Measurements from ENCODE around the gene PRKAB2. TPM values are rescaled to one million over a fixed set of nuclear protein-coding genes. Genes with fewer than 3 reads are reported as not detected.

PRKAB2 gene, protein sequence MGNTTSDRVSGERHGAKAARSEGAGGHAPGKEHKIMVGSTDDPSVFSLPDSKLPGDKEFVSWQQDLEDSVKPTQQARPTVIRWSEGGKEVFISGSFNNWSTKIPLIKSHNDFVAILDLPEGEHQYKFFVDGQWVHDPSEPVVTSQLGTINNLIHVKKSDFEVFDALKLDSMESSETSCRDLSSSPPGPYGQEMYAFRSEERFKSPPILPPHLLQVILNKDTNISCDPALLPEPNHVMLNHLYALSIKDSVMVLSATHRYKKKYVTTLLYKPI
- polyA plus RNA-seq = 1 to 10 TPM; 1.0 to 2.7 (median 2.3) TPM

GRCh38 chr1:147172168-147173016 is at the start of gene PRKAB2:
Gene PRKAB2, minus strand, starts transcription at chr1:147172470. Its CDS starts 326 bp downstream, at chr1:147172144.
- H3K36me3 Mint-ChIP-seq = peaks cover 9 to 16% (median 10%) of the 10 kb centered on the region in 3 donors
- peaks cover 0 to 2% (median 0%) of the 10 kb centered on the region in 6 donors for H3K9me3 Mint-ChIP-seq
- peak within 1 kb of the TSS; percentile 92 to 99 (median 98) for H3K4me3 Mint-ChIP-seq
- peaks cover 2 to 9% (median 3%) of the 10 kb centered on the region in 3 donors for H3K27me3 Mint-ChIP-seq (ENCODE audit: low read depth in 3 of 3)
- H3K4me1 Mint-ChIP-seq = peaks cover 36 to 56% of the 10 kb centered on the region in 2 donors
- peak; percentile 92 to 95 (median 93) for DNase-seq
- peak within 1 kb of the TSS; percentile 94 to 98 (median 96) for H3K27ac Mint-ChIP-seq

DNA sequence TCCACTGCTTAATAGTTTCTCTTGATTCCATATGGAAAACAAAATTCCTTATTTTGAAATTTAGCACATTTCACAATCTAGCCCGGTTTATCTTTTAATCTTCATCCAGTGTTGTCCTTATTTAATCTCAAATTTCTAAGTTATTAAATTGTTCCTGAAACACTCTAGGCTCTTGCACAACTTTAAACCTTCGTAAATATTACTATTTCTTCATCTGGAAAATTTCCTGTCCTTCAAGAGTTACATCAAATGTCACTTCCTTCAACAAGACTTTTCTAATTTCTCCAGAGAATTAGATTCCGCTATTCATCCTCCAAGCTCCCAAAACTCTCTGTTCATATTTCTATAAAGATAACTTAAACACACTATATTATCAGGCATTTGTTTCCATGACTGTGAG is 46.3 kb upstream of the PRKAB2 start:
- DNase-seq = no peak
- Mint-ChIP-seq H3K36me3 (peaks cover 9 to 26% (median 19%) of the 10 kb centered on the region in 3 donors), H3K9me3 (no peaks in the 10 kb centered on the region), H3K4me1 (peaks cover 3 to 6% of the 10 kb centered on the region in 2 donors), H3K27me3 (ENCODE audit: low read depth in 3 of 3) (peaks cover 0 to 2% (median under 1%) of the 10 kb centered on the region in 3 donors), H3K27ac (no peak overlapping the region), H3K4me3 (no peak overlapping the region)

GRCh38 chr1:147217141-147217540 is 44.9 kb upstream of the PRKAB2 start:
- DNase-seq = no peak
- H3K4me3 Mint-ChIP-seq = no peak overlapping the region
- H3K27me3 Mint-ChIP-seq (ENCODE audit: low read depth in 3 of 3) = peaks cover 0 to 2% (median 0%) of the 10 kb centered on the region in 3 donors

GRCh38 chr1:147216124-147216523 is 43.9 kb upstream of the PRKAB2 start:
- peaks cover 9 to 32% (median 28%) of the 10 kb centered on the region in 3 donors for H3K36me3 Mint-ChIP-seq
- no peaks in the 10 kb centered on the region for H3K9me3 Mint-ChIP-seq
- H3K27me3 Mint-ChIP-seq (ENCODE audit: low read depth in 3 of 3) = peaks cover 0 to 2% (median 0%) of the 10 kb centered on the region in 3 donors
- peaks cover 7 to 13% of the 10 kb centered on the region in 2 donors for H3K4me1 Mint-ChIP-seq
- no peak for DNase-seq
- no peak overlapping the region for H3K4me3 Mint-ChIP-seq
- no peak overlapping the region for H3K27ac Mint-ChIP-seq

More at GRCh38 chr1:147217141-147217540, 44.9 kb upstream of the PRKAB2 start:
- Mint-ChIP-seq H3K27ac (no peak overlapping the region), H3K4me1 (peaks cover 7 to 13% of the 10 kb centered on the region in 2 donors), H3K9me3 (no peaks in the 10 kb centered on the region), H3K36me3 (peaks cover 9 to 33% (median 32%) of the 10 kb centered on the region in 3 donors)

- H3K4me3 Mint-ChIP-seq = no peak overlapping the region
- no peak for DNase-seq
- peaks cover 7 to 13% of the 10 kb centered on the region in 2 donors for H3K4me1 Mint-ChIP-seq
- peaks cover 9 to 32% (median 28%) of the 10 kb centered on the region in 3 donors for H3K36me3 Mint-ChIP-seq
- no peaks in the 10 kb centered on the region for H3K9me3 Mint-ChIP-seq
- no peak overlapping the region for H3K27ac Mint-ChIP-seq
- no peaks in the 10 kb centered on the region for H3K27me3 Mint-ChIP-seq (ENCODE audit: low read depth in 3 of 3)
Observed at GRCh38 chr1:147215540-147215916, 43.3 kb upstream of the PRKAB2 start.

- no peaks in the 10 kb centered on the region for H3K27me3 Mint-ChIP-seq (ENCODE audit: low read depth in 3 of 3)
- peaks cover 9 to 32% (median 28%) of the 10 kb centered on the region in 3 donors for H3K36me3 Mint-ChIP-seq
- peaks cover 7 to 13% of the 10 kb centered on the region in 2 donors for H3K4me1 Mint-ChIP-seq
- no peaks in the 10 kb centered on the region for H3K9me3 Mint-ChIP-seq
- H3K27ac Mint-ChIP-seq = no peak overlapping the region
- DNase-seq = no peak
- H3K4me3 Mint-ChIP-seq = no peak overlapping the region
Observed at GRCh38 chr1:147214842-147215539, 42.7 kb upstream of the PRKAB2 start.

DNA sequence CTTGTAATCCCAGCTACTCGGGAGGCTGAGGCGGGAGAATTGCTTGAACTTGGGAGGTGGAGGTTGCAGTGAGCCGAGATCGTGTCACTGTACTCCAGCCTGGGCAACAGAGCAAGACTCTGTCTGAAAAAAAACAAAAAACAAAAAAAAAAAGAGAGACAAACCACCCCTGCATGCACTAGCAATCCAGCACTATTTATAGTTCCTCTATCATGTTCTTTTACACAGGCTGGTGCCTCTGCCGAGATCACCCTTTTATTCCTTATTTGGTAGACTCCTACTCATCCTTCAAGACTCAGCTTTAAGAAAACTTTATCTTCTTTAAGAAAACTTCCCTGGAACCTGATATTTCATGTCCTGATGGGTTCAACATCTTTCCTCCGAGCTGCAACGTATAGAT is 42.1 kb upstream of the PRKAB2 start:
- peaks cover 14 to 38% (median 34%) of the 10 kb centered on the region in 3 donors for H3K36me3 Mint-ChIP-seq
- DNase-seq = no peak
- H3K4me3 Mint-ChIP-seq = no peak overlapping the region
- no peaks in the 10 kb centered on the region for H3K9me3 Mint-ChIP-seq
- peaks cover 7 to 13% of the 10 kb centered on the region in 2 donors for H3K4me1 Mint-ChIP-seq
- H3K27ac Mint-ChIP-seq = no peak overlapping the region
- H3K27me3 Mint-ChIP-seq (ENCODE audit: low read depth in 3 of 3) = no peaks in the 10 kb centered on the region

DNA sequence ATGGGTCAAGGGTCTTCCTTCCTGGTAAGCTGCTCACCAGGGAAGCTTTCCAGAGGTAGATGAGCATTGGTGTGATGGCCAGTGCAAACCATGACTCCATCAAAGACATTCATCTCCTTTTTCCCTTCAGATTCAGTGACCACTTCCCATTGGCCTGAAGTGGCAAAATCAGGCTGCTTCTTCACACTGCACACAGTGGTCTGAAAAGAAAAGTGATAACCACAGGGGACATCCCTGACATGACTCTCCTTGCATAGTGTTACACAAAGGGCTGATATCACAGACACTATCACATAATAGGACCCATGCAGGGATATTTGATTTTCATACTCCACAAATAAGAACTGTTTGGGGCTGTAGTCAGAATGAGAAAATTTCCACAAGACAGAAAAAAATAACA is 41.0 kb upstream of the PRKAB2 start:
- H3K9me3 Mint-ChIP-seq = no peaks in the 10 kb centered on the region
- no peak overlapping the region for H3K27ac Mint-ChIP-seq
- no peaks in the 10 kb centered on the region for H3K27me3 Mint-ChIP-seq (ENCODE audit: low read depth in 3 of 3)
- peaks cover 7 to 13% of the 10 kb centered on the region in 2 donors for H3K4me1 Mint-ChIP-seq
- no peak overlapping the region for H3K4me3 Mint-ChIP-seq
- peaks cover 14 to 34% (median 33%) of the 10 kb centered on the region in 3 donors for H3K36me3 Mint-ChIP-seq
- DNase-seq = peak; percentile 10 to 29 (median 12)

- no peak overlapping the region for H3K27ac Mint-ChIP-seq
- H3K27me3 Mint-ChIP-seq (ENCODE audit: low read depth in 3 of 3) = no peaks in the 10 kb centered on the region
- H3K4me3 Mint-ChIP-seq = no peak overlapping the region
- H3K9me3 Mint-ChIP-seq = no peaks in the 10 kb centered on the region
- H3K4me1 Mint-ChIP-seq = peaks cover 7 to 13% of the 10 kb centered on the region in 2 donors
- DNase-seq = no peak
- peaks cover 14 to 44% (median 41%) of the 10 kb centered on the region in 3 donors for H3K36me3 Mint-ChIP-seq
Observed at GRCh38 chr1:147211577-147211976, 39.3 kb upstream of the PRKAB2 start.

DNA sequence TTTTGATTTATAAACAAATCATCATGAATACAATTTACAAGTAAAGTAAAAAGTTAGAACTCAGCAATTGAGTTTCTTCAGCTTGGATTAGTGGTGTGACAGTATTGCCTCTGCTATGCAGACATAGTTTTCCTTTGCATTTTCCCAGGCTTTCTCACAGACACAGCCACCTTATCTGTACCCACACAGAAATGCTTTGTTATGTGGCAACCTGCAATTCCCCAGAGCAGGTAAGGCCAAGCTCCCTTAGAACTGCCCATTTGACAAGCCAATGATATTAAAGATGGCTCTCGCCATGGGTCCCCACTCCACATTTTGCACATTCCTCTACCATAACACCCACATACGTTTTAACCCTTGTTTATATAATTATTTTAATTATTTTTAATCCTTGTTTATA is 38.7 kb upstream of the PRKAB2 start:
- no peak overlapping the region for H3K4me3 Mint-ChIP-seq
- no peak for DNase-seq
- H3K27me3 Mint-ChIP-seq (ENCODE audit: low read depth in 3 of 3) = no peaks in the 10 kb centered on the region
- H3K4me1 Mint-ChIP-seq = peaks cover 7 to 13% of the 10 kb centered on the region in 2 donors
- H3K27ac Mint-ChIP-seq = no peak overlapping the region
- H3K36me3 Mint-ChIP-seq = peaks cover 11 to 41% (median 41%) of the 10 kb centered on the region in 3 donors
- H3K9me3 Mint-ChIP-seq = no peaks in the 10 kb centered on the region

GRCh38 chr1:147209825-147210821 is 37.9 kb upstream of the PRKAB2 start:
- H3K4me3 Mint-ChIP-seq = no peak overlapping the region
- H3K27ac Mint-ChIP-seq = no peak overlapping the region
- H3K4me1 Mint-ChIP-seq = peaks cover 7 to 13% of the 10 kb centered on the region in 2 donors
- DNase-seq = no peak
- H3K9me3 Mint-ChIP-seq = no peaks in the 10 kb centered on the region
- peaks cover 5 to 34% (median 32%) of the 10 kb centered on the region in 3 donors for H3K36me3 Mint-ChIP-seq
- H3K27me3 Mint-ChIP-seq (ENCODE audit: low read depth in 3 of 3) = no peaks in the 10 kb centered on the region

DNA sequence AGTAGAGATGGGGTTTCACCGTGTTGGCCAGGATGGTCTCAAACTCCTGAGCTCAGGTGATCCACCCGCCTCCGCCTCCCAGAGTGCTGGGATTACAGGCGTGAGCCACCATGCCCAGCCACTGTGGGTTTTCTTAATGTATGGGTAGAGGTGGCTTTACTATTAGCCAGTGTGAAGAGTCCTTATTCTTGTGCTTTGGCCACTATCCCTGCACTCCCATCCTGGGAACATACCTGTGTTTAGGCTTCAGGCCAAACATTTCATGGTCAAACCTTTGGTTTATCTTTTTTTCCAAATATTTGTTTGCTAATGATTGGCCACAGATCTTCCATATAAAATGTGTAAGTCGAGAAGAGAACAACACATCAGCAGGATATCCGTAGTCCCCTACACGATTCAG is 36.3 kb upstream of the PRKAB2 start:
- H3K27me3 Mint-ChIP-seq (ENCODE audit: low read depth in 3 of 3) = no peaks in the 10 kb centered on the region
- H3K9me3 Mint-ChIP-seq = no peaks in the 10 kb centered on the region
- H3K4me3 Mint-ChIP-seq = no peak overlapping the region
- H3K36me3 Mint-ChIP-seq = peaks cover 15 to 39% (median 39%) of the 10 kb centered on the region in 3 donors
- H3K27ac Mint-ChIP-seq = no peak overlapping the region
- H3K4me1 Mint-ChIP-seq = peaks cover 5 to 16% of the 10 kb centered on the region in 2 donors
- DNase-seq = no peak

Measured in immature natural killer cell (primary cell).